Measurements from ENCODE around the gene DAP.

DNA sequence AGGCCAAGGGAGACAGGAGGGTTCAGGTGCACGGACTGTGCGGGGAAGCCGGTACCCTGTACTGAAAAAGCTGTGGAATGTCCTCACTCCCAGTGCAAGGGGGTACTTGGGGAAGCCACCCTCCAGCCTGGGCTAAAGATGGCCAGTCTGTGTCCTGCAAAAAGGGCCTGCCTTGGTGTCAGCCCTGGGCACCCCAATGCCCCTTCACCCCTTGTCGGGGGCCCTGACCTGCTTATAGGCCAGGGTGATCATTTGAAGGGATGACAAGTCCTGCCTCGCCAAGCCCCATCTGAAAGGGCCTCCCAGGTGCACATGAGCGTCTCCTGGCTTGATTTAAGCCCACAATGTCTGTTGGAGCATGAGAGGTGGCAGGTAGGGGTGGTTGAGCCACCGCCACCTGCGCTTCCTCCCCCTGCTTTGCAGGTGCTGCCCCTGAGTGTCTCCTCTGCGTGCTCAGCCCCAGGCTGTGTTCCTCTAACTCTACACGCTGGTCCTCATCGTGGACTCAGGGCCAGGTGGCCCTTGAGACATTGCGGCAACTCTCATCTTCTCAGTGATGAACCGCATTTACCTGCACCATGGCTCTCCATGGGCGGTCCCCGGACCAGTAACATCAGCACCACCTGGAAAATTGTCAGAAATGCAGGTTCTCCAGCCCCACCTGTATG is 100.2 kb downstream of the DAP start:
- TF ChIP-seq, protein P1, sequence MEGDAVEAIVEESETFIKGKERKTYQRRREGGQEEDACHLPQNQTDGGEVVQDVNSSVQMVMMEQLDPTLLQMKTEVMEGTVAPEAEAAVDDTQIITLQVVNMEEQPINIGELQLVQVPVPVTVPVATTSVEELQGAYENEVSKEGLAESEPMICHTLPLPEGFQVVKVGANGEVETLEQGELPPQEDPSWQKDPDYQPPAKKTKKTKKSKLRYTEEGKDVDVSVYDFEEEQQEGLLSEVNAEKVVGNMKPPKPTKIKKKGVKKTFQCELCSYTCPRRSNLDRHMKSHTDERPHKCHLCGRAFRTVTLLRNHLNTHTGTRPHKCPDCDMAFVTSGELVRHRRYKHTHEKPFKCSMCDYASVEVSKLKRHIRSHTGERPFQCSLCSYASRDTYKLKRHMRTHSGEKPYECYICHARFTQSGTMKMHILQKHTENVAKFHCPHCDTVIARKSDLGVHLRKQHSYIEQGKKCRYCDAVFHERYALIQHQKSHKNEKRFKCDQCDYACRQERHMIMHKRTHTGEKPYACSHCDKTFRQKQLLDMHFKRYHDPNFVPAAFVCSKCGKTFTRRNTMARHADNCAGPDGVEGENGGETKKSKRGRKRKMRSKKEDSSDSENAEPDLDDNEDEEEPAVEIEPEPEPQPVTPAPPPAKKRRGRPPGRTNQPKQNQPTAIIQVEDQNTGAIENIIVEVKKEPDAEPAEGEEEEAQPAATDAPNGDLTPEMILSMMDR (IDR thresholded peaks at IDR 0.05) = no peak
- TF ChIP-seq POLR2A (IDR thresholded peaks at IDR 0.05) (no peak), POLR2AphosphoS5 (IDR thresholded peaks at IDR 0.05) (no peak)
